Uterus (tissue), 4 donors: ENCODE measurements around the gene GOLT1A. TPM values are rescaled to one million over a fixed set of nuclear protein-coding genes. Genes with fewer than 3 reads are reported as not detected.

Experiments
- DNase-seq, 2 donors: peaks; one replicate each; pipeline ENCODE4 v3.0.0-alpha.2; 2019 to 2020
- H3K27ac ChIP-seq, 2 donors: fragments of 200-600 bp; sonication (generic); 1 replicate in 1 of 2; 2 replicates in 1 of 2; pipeline ENCODE4 v1.5.1; 2016 to 2018
- H3K27me3 ChIP-seq, 2 donors: fragments of 200-600 bp; sonication (generic); one replicate each; pipeline ENCODE4 v1.5.1; 2018 to 2019; ENCODE audit warnings: control low read depth in 1 of 2
- H3K36me3 ChIP-seq, 2 donors: fragments of 200-600 bp; sonication (generic); one replicate each; pipeline ENCODE4 v1.5.1; 2019; ENCODE audit warnings: control low read depth in 1 of 2
- H3K4me1 ChIP-seq, 2 donors: fragments of 200-600 bp; sonication (generic); one replicate each; pipeline ENCODE4 v1.5.1; 2018 to 2019; ENCODE audit warnings: control low read depth in 1 of 2
- H3K4me3 ChIP-seq, 2 donors: fragments of 200-600 bp; sonication (generic); 1 replicate in 1 of 2; 2 replicates in 1 of 2; pipeline ENCODE4 v1.5.1; 2018 to 2019; ENCODE audit warnings: mild to moderate bottlenecking in 1 of 2
- H3K9me3 ChIP-seq, 2 donors: fragments of 200-600 bp; sonication (generic); one replicate each; pipeline ENCODE4 v1.5.1; 2019; ENCODE audit warnings: control low read depth in 1 of 2
- POLR2A ChIP-seq, 2 donors: fragments of 450-650 bp; IDR thresholded peaks; one replicate each; pipeline ENCODE4 v1.6.1; 2016; ENCODE audit warnings: antibody characterized with exemption in 2 of 2, mild to moderate bottlenecking in 1 of 2, moderate library complexity in 1 of 2
- intact Hi-C: fragments of 100-400 bp; cut with DNase I; formaldehyde crosslinking; loops from one replicate; pipeline ENCODE4 v1.15.1; 2023; ENCODE audit warnings: low total_unique reads
- total RNA-seq, 4 donors: library from RNA; depleted of rRNA in 3 of 4; stranded (reverse); fragments of >200 nt in 3 of 4; gene quantifications; one replicate each; pipeline versions ENCODE4 v1.1.0 to v1.2.4, GENCODE V29; 2014 to 2023
- TF ChIP-seq, protein P1 (sequence below), 4 experiments: fragments of 200-600 bp in 2 of 4; fragments of 450-650 bp in 2 of 4; sonication (generic) in 2 of 4; IDR thresholded peaks; one replicate each; pipeline ENCODE4 v1.5.1; 2016 to 2019; ENCODE audit warnings: antibody characterized with exemption in 4 of 4, mild to moderate bottlenecking in 2 of 4, moderate library complexity in 1 of 4
- donor health status: DM: yes; HTN: yes; CAD: no.

The GOLT1A gene
- total RNA-seq, 4 donors from 2014 or later: 0.52 TPM; not detected in 3

DNA sequence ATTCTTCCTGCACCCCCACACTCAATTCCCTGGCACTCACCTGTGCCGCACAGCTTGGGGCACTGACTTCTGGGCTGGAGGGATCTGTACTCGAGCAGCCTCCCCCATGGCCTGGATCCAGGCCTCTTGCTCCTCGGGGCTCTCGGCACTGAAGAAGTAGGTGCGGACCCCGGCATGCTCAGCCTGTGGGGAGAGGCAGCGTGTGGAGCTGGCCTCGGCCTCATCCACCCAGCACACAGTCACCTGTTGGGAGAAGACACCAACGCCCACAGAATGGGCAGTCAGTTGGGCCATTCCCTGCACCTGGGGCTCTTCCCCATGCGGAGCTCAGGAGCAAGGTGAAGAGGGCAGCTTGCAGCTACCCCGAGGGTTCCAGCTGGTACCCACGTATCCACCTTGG, 47.5 kb upstream of the GOLT1A start:
- no peaks in the 10 kb centered on the region for H3K36me3 ChIP-seq
- no peak overlapping the region for H3K4me3 ChIP-seq
- intact Hi-C loops: no loop called here
- no peaks in the 10 kb centered on the region for H3K27me3 ChIP-seq
- TF ChIP-seq POLR2A (IDR thresholded peaks at IDR 0.05): no peak
- TF ChIP-seq, protein P1, sequence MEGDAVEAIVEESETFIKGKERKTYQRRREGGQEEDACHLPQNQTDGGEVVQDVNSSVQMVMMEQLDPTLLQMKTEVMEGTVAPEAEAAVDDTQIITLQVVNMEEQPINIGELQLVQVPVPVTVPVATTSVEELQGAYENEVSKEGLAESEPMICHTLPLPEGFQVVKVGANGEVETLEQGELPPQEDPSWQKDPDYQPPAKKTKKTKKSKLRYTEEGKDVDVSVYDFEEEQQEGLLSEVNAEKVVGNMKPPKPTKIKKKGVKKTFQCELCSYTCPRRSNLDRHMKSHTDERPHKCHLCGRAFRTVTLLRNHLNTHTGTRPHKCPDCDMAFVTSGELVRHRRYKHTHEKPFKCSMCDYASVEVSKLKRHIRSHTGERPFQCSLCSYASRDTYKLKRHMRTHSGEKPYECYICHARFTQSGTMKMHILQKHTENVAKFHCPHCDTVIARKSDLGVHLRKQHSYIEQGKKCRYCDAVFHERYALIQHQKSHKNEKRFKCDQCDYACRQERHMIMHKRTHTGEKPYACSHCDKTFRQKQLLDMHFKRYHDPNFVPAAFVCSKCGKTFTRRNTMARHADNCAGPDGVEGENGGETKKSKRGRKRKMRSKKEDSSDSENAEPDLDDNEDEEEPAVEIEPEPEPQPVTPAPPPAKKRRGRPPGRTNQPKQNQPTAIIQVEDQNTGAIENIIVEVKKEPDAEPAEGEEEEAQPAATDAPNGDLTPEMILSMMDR (IDR thresholded peaks at IDR 0.05): no peak
- no peak for DNase-seq
- H3K4me1 ChIP-seq: no peaks in the 10 kb centered on the region
- H3K9me3 ChIP-seq: no peaks in the 10 kb centered on the region
- H3K27ac ChIP-seq: no peak overlapping the region

DNA sequence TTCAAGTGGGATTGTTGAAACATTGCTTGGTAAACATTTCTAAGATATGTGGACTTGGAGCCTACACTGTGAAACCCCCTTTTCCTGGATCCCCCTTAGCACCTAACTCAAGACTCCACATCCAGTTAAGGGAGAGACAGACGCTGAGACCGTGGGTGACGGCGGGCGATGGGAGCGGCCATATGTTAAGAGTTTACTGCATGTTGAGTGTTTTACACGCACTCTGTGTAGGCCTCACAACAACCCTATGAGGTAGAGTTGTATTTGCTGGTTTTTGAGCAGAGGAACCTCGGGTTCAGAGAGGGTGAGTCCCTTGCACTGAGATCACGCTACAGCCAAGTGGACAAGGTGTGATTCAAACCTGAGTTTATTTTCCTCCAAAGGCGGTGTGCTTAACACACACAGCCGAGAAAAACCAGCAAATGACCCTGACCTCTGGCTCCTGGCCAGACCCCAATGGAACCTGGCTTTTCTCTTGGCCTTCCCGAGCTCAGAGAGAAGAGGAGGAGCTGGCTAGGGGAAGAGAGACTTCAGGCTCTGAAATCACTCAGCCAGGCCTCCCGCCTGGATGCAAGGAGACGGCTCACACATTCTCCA, 46.9 kb upstream of the GOLT1A start:
- intact Hi-C loops: no loop called here
- no peak for DNase-seq
- Histone ChIP-seq H3K4me1 (no peaks in the 10 kb centered on the region), H3K27me3 (no peaks in the 10 kb centered on the region), H3K27ac (no peak overlapping the region), H3K4me3 (no peak overlapping the region), H3K9me3 (no peaks in the 10 kb centered on the region), H3K36me3 (no peaks in the 10 kb centered on the region)
- TF ChIP-seq, protein P1 (IDR thresholded peaks at IDR 0.05): no peak
- TF ChIP-seq POLR2A (IDR thresholded peaks at IDR 0.05): no peak

DNA sequence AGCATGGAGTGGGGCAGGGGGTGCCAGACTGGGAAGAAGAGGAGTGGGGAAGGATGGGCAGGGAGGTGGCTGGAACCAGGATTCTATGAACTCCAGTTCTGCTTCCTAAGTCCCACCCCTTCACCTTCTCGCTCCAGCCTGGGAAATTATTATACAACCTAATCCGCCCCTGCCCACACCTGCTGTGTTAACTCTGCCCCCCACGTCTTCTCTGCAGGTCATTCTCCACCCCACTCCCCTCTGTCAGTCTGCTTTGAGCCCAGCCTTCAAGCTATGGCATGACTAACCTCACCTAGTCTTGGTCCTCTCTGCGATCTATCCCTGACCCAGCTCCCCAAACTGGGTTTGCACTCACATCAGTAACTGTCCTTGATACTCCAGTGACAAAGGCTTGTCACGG, 46.0 kb upstream of the GOLT1A start:
- Histone ChIP-seq H3K4me3 (no peak overlapping the region), H3K9me3 (no peaks in the 10 kb centered on the region), H3K27me3 (no peaks in the 10 kb centered on the region), H3K36me3 (no peaks in the 10 kb centered on the region), H3K4me1 (no peaks in the 10 kb centered on the region), H3K27ac (no peak overlapping the region)
- intact Hi-C loops: loop anchor here (5.0 kb wide), 1 partner anchor 103 kb away; no protein-coding TSS in a partner anchor
- DNase-seq: no peak
- no peak for TF ChIP-seq POLR2A (IDR thresholded peaks at IDR 0.05)
- TF ChIP-seq, protein P1 (IDR thresholded peaks at IDR 0.05): no peak

DNA sequence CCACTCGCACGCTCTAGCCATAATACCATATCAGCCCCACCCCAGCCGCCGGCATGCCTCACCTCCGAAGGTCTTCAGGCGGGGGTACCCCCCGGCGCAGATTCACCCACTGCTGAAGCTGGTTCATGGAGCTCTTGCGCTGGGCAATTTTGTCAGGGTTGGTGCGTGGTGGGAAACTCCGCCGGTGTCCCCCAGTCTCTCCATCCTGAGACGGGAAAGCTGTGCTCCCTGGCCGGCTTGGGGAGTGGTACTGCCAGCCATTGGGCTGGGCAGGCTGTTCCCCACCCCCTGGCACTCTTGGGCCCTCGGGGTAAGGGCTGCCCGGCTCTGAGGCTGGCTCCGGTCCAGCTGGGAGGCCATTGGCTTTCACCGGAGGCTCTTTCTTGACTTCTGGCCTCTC, 45.4 kb upstream of the GOLT1A start:
- H3K4me1 ChIP-seq: no peaks in the 10 kb centered on the region
- TF ChIP-seq POLR2A (IDR thresholded peaks at IDR 0.05): no peak
- TF ChIP-seq, protein P1 (IDR thresholded peaks at IDR 0.05): no peak
- H3K27ac ChIP-seq: no peak overlapping the region
- no peak overlapping the region for H3K4me3 ChIP-seq
- DNase-seq: no peak
- no peaks in the 10 kb centered on the region for H3K9me3 ChIP-seq
- intact Hi-C loops: loop anchor here (5.0 kb wide), 1 partner anchor 103 kb away; no protein-coding TSS in a partner anchor
- no peaks in the 10 kb centered on the region for H3K36me3 ChIP-seq
- H3K27me3 ChIP-seq: no peaks in the 10 kb centered on the region

DNA sequence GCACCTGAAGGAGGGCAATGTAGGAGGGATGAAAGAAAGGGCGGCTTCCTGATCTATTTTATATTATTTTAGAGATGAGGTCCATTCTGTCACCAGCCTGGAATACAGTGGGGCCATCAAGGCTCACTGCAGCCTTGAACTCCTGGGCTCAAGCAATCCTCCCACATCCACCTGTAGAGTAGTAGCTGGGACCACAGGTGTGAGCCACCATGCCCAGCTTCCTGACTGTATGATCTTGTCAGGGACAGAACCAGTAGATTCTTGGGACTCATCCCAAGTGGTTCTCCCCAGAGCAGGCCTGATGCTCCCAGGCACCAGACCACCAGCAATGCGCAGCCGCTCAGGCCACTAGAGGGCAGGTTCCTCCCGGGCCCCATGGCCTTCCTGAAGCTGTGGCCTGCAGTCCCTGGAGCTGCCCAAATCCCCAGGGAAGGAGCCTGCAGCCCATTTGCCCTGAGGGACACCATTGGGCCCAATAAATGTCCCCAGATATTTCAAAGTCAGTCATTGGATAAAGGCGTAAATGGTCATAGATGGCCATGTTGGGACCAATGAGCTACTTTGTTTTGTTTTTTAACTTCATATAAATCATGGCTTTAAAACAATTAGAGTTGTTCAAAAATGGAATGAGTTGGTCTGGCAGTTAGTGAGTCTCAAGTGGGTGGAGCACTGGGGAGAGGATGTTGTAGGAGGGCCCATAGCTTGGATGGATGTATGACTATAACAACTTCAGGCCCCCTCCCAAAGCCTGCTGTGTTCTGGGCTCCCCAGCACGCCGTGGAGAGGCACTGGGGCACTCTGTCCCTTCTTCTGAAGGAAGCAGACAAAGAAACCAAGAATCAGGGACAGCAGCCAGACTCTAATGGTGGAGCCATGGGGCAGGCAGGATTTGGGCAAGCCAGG, 44.7 kb upstream of the GOLT1A start:
- Histone ChIP-seq H3K36me3 (no peaks in the 10 kb centered on the region), H3K9me3 (no peaks in the 10 kb centered on the region), H3K27me3 (no peaks in the 10 kb centered on the region), H3K4me3 (no peak overlapping the region), H3K4me1 (no peaks in the 10 kb centered on the region), H3K27ac (no peak overlapping the region)
- peak; percentile 42 to 60 for DNase-seq
- no peak for TF ChIP-seq POLR2A (IDR thresholded peaks at IDR 0.05)
- TF ChIP-seq, protein P1 (IDR thresholded peaks at IDR 0.05): peak; percentile 54 to 69 (median 64)
- intact Hi-C loops: loop anchor here (5.0 kb wide), 1 partner anchor 104 kb away; no protein-coding TSS in a partner anchor
